H9 (cell line): ENCODE results near the gene SGCB. TPM values are rescaled to one million over a fixed set of nuclear protein-coding genes. Genes with fewer than 3 reads are reported as not detected.

Source experiments
- DNase-seq: peaks from one replicate; pipeline ENCODE4 v3.0.0-alpha.2; 2017
- H2AFZ ChIP-seq: one replicate; pipeline ENCODE4 v1.6.1; 2013; ENCODE audit warnings: mild to moderate bottlenecking, low read length, control low read depth, moderate library complexity
- H2AK5ac ChIP-seq: 2 replicates; pipeline ENCODE4 v1.6.1; 2013; ENCODE audit warnings: low read length, control low read depth, mixed read lengths; ENCODE audit not compliant: insufficient read length
- H2BK120ac ChIP-seq: one replicate; pipeline ENCODE4 v1.6.1; 2013; ENCODE audit warnings: low read depth, mild to moderate bottlenecking, low read length, control low read depth, inconsistent platforms; ENCODE audit not compliant: poor library complexity, severe bottlenecking
- H2BK12ac ChIP-seq: 2 replicates; pipeline ENCODE4 v1.6.1; 2013; ENCODE audit warnings: low read length, control low read depth, mixed read lengths, low read depth; ENCODE audit not compliant: insufficient read length
- H2BK15ac ChIP-seq: 2 replicates; pipeline ENCODE4 v1.6.1; 2013; ENCODE audit warnings: low read depth, low read length, control low read depth
- H2BK20ac ChIP-seq: one replicate; pipeline ENCODE4 v1.6.1; 2013; ENCODE audit warnings: low read depth, mild to moderate bottlenecking, low read length, control low read depth, inconsistent platforms; ENCODE audit not compliant: poor library complexity, severe bottlenecking
- H2BK5ac ChIP-seq: 2 replicates; pipeline ENCODE4 v1.6.1; 2013; ENCODE audit warnings: low read length, control low read depth, mixed read lengths; ENCODE audit not compliant: insufficient read length
- H3K14ac ChIP-seq: 2 replicates; pipeline ENCODE4 v1.6.1; 2013; ENCODE audit warnings: low read length, control low read depth; ENCODE audit not compliant: insufficient read depth
- H3K18ac ChIP-seq: 2 replicates; pipeline ENCODE4 v1.6.1; 2013; ENCODE audit warnings: low read depth, mild to moderate bottlenecking, mixed read lengths, low read length, control low read depth; ENCODE audit not compliant: insufficient read length
- H3K23ac ChIP-seq: 2 replicates; pipeline ENCODE4 v1.6.1; 2013; ENCODE audit warnings: low read length, control low read depth, mixed read lengths, low read depth; ENCODE audit not compliant: insufficient read length
- H3K23me2 ChIP-seq: 2 replicates; pipeline ENCODE4 v1.6.1; 2013; ENCODE audit warnings: low read depth, mild to moderate bottlenecking, mixed read lengths, low read length, control low read depth; ENCODE audit not compliant: insufficient read length, poor library complexity, severe bottlenecking
- H3K27ac ChIP-seq: 2 replicates; pipeline ENCODE4 v1.5.1; 2013; ENCODE audit warnings: low read length, control low read depth, mixed read lengths, low read depth; ENCODE audit not compliant: insufficient read length
- H3K27me3 ChIP-seq: 2 replicates; pipeline ENCODE4 v1.6.1; 2013; ENCODE audit warnings: low read length, control low read depth, inconsistent platforms; ENCODE audit not compliant: insufficient read depth
- H3K4ac ChIP-seq: 2 replicates; pipeline ENCODE4 v1.6.1; 2013; ENCODE audit warnings: low read depth, mild to moderate bottlenecking, control low read depth, inconsistent platforms, low read length, moderate library complexity
- H3K4me1 ChIP-seq: 2 replicates; pipeline ENCODE4 v1.6.1; 2013; ENCODE audit warnings: low read length, control low read depth, inconsistent platforms; ENCODE audit not compliant: insufficient read depth
- H3K4me2 ChIP-seq: 2 replicates; pipeline ENCODE4 v1.6.1; 2013; ENCODE audit warnings: low read length, control low read depth, mixed read lengths; ENCODE audit not compliant: insufficient read length, insufficient read depth
- H3K56ac ChIP-seq: 2 replicates; pipeline ENCODE4 v1.6.1; 2013; ENCODE audit warnings: low read depth, mild to moderate bottlenecking, mixed read lengths, low read length, control low read depth; ENCODE audit not compliant: insufficient read length
- H3K79me1 ChIP-seq: 2 replicates; pipeline ENCODE4 v1.6.1; 2013; ENCODE audit warnings: low read depth, mild to moderate bottlenecking, moderate library complexity, low read length, control low read depth, inconsistent platforms; ENCODE audit not compliant: insufficient read depth, poor library complexity, severe bottlenecking
- H3K79me2 ChIP-seq: 2 replicates; pipeline ENCODE4 v1.6.1; 2013; ENCODE audit warnings: low read length, control low read depth, inconsistent platforms; ENCODE audit not compliant: insufficient read depth
- H3K9ac ChIP-seq: 2 replicates; pipeline ENCODE4 v1.6.1; 2013; ENCODE audit warnings: low read length, control low read depth, mixed read lengths; ENCODE audit not compliant: insufficient read length; ENCODE audit errors: extremely low read depth
- H3K9me3 ChIP-seq: one replicate; pipeline ENCODE4 v1.6.1; 2013; ENCODE audit warnings: low read depth, low read length, inconsistent platforms; ENCODE audit not compliant: control insufficient read depth
- H3T11ph ChIP-seq: one replicate; pipeline ENCODE4 v1.6.1; 2013; ENCODE audit warnings: mild to moderate bottlenecking, low read length, control low read depth, inconsistent platforms
- H4K20me1 ChIP-seq: one replicate; pipeline ENCODE4 v1.6.1; 2013; ENCODE audit not compliant: control insufficient read depth, insufficient read length, insufficient read depth
- H4K5ac ChIP-seq: 2 replicates; pipeline ENCODE4 v1.6.1; 2013; ENCODE audit warnings: low read depth, mild to moderate bottlenecking, mixed read lengths, low read length, control low read depth; ENCODE audit not compliant: insufficient read length
- H4K8ac ChIP-seq: replicated peaks from 2 replicates; pipeline ENCODE4 v1.6.1; 2013; ENCODE audit warnings: low read length, control low read depth, mixed read lengths, low read depth; ENCODE audit not compliant: insufficient read length
- H4K91ac ChIP-seq: 2 replicates; pipeline ENCODE4 v1.6.1; 2013; ENCODE audit warnings: low read depth, mild to moderate bottlenecking, moderate library complexity, mixed read lengths, low read length, control low read depth; ENCODE audit not compliant: insufficient read length
- H3K27ac Mint-ChIP-seq, 3 experiments: 2 replicates in 2 of 3; 3 replicates in 1 of 3; pipeline ENCODE4 v1.8.0; 2020 to 2021; ENCODE audit warnings: mixed read lengths in 3 of 3, mild to moderate bottlenecking in 1 of 3, moderate library complexity in 1 of 3
- H3K27me3 Mint-ChIP-seq: 2 replicates; pipeline ENCODE4 v1.8.0; 2021; ENCODE audit warnings: low read depth, mild to moderate bottlenecking, moderate library complexity, mixed read lengths
- H3K36me3 Mint-ChIP-seq, 3 experiments: 2 replicates in 2 of 3; 3 replicates in 1 of 3; pipeline ENCODE4 v1.8.0; 2020 to 2021; ENCODE audit warnings: low read depth in 3 of 3, mixed read lengths in 3 of 3; ENCODE audit not compliant: insufficient read depth in 1 of 3
- H3K4me1 Mint-ChIP-seq, 2 experiments: 2 replicates each; pipeline ENCODE4 v1.8.0; 2020; ENCODE audit warnings: mixed read lengths in 2 of 2
- H3K4me3 Mint-ChIP-seq, 2 experiments: 2 replicates in 1 of 2; 3 replicates in 1 of 2; pipeline ENCODE4 v1.8.0; 2020 to 2021; ENCODE audit warnings: mild to moderate bottlenecking in 2 of 2, mixed read lengths in 2 of 2, moderate library complexity in 1 of 2
- H3K9me3 Mint-ChIP-seq, 2 experiments: 2 replicates in 1 of 2; 3 replicates in 1 of 2; pipeline ENCODE4 v1.8.0; 2020; ENCODE audit warnings: mild to moderate bottlenecking in 2 of 2, mixed read lengths in 2 of 2, moderate library complexity in 1 of 2
- CTCF ChIP-seq: fragments of 200-600 bp; sonication (generic); conservative IDR thresholded peaks from 3 replicates; pipeline ENCODE4 v1.8.0; 2021; ENCODE audit warnings: antibody characterized with exemption, mild to moderate bottlenecking
- total RNA-seq: library from RNA; stranded (reverse); gene quantifications from 2 replicates; pipeline ENCODE4 v1.2.1, GENCODE V29; 2021

SGCB gene
- total RNA-seq, 1 experiment from 2014 or later: 32.3 TPM

GRCh38 chr4:51997647-51998046, 40.5 kb downstream of the SGCB start:
- H4K5ac ChIP-seq: no peak overlapping the region
- no peak overlapping the region for H2BK120ac ChIP-seq
- H3K56ac ChIP-seq: no peak overlapping the region
- H3K4me1 ChIP-seq: no peaks in the 10 kb centered on the region
- Mint-ChIP-seq H3K27ac (no peak overlapping the region), H3K9me3 (peaks cover 0 to 7% of the 10 kb centered on the region in 2 experiments; a peak in 1 of 5 replicates), H3K36me3 (no peaks in the 10 kb centered on the region; a peak in 1 of 7 replicates), H3K4me3 (no peak overlapping the region), H3K4me1 (peaks cover 12 to 13% of the 10 kb centered on the region in 2 experiments), H3K27me3 (no peaks in the 10 kb centered on the region; the same call in 1 of the 2 replicates)
- no peaks in the 10 kb centered on the region for H3K79me2 ChIP-seq
- no peaks in the 10 kb centered on the region for H3K9me3 ChIP-seq
- H3K79me1 ChIP-seq: no peaks in the 10 kb centered on the region
- H3K9ac ChIP-seq: no peak overlapping the region
- no peak overlapping the region for H3K18ac ChIP-seq
- no peak for DNase-seq
- H3T11ph ChIP-seq: no peak overlapping the region
- no peak overlapping the region for H3K14ac ChIP-seq
- H3K23ac ChIP-seq: no peak overlapping the region
- H4K8ac ChIP-seq: no peak overlapping the region
- H4K20me1 ChIP-seq: no peaks in the 10 kb centered on the region
- H2BK15ac ChIP-seq: no peak overlapping the region
- H3K4me2 ChIP-seq: no peak overlapping the region
- no peak overlapping the region for H2BK12ac ChIP-seq
- TF ChIP-seq CTCF: no peak
- no peak overlapping the region for H4K91ac ChIP-seq
- H2BK5ac ChIP-seq: no peak overlapping the region
- no peaks in the 10 kb centered on the region for H3K23me2 ChIP-seq
- H2BK20ac ChIP-seq: no peak overlapping the region
- no peaks in the 10 kb centered on the region for H3K27me3 ChIP-seq
- no peak overlapping the region for H2AK5ac ChIP-seq
- H3K27ac ChIP-seq: no peak overlapping the region
- no peak overlapping the region for H2AFZ ChIP-seq
- no peak overlapping the region for H3K4ac ChIP-seq
